NB4 (cell line): Measurements from ENCODE around the gene TLE2.

Source experiments
- CTCF ChIP-seq: IDR thresholded peaks from one replicate; pipeline ENCODE4 v1.5.1; 2012; ENCODE audit warnings: low read depth, low read length
- MYC ChIP-seq: IDR thresholded peaks from 2 replicates; pipeline ENCODE4 v1.6.1; 2011; ENCODE audit warnings: low read depth, low read length

GRCh38 chr19:3038214-3038613, 9.1 kb upstream of the TLE2 start:
- no peak for TF ChIP-seq CTCF
- no peak for TF ChIP-seq MYC
